H9 (cell line): Measurements from ENCODE around the gene KCNJ11. TPM values are rescaled to one million over a fixed set of nuclear protein-coding genes. Genes with fewer than 3 reads are reported as not detected.

ENCODE experiments used
- DNase-seq: peaks from one replicate; pipeline ENCODE4 v3.0.0-alpha.2; 2017
- H2AFZ ChIP-seq: one replicate; pipeline ENCODE4 v1.6.1; 2013; ENCODE audit warnings: mild to moderate bottlenecking, low read length, control low read depth, moderate library complexity
- H2AK5ac ChIP-seq: 2 replicates; pipeline ENCODE4 v1.6.1; 2013; ENCODE audit warnings: low read length, control low read depth, mixed read lengths; ENCODE audit not compliant: insufficient read length
- H2BK120ac ChIP-seq: one replicate; pipeline ENCODE4 v1.6.1; 2013; ENCODE audit warnings: low read depth, mild to moderate bottlenecking, low read length, control low read depth, inconsistent platforms; ENCODE audit not compliant: poor library complexity, severe bottlenecking
- H2BK12ac ChIP-seq: 2 replicates; pipeline ENCODE4 v1.6.1; 2013; ENCODE audit warnings: low read length, control low read depth, mixed read lengths, low read depth; ENCODE audit not compliant: insufficient read length
- H2BK15ac ChIP-seq: 2 replicates; pipeline ENCODE4 v1.6.1; 2013; ENCODE audit warnings: low read depth, low read length, control low read depth
- H2BK20ac ChIP-seq: one replicate; pipeline ENCODE4 v1.6.1; 2013; ENCODE audit warnings: low read depth, mild to moderate bottlenecking, low read length, control low read depth, inconsistent platforms; ENCODE audit not compliant: poor library complexity, severe bottlenecking
- H2BK5ac ChIP-seq: 2 replicates; pipeline ENCODE4 v1.6.1; 2013; ENCODE audit warnings: low read length, control low read depth, mixed read lengths; ENCODE audit not compliant: insufficient read length
- H3K14ac ChIP-seq: 2 replicates; pipeline ENCODE4 v1.6.1; 2013; ENCODE audit warnings: low read length, control low read depth; ENCODE audit not compliant: insufficient read depth
- H3K18ac ChIP-seq: 2 replicates; pipeline ENCODE4 v1.6.1; 2013; ENCODE audit warnings: low read depth, mild to moderate bottlenecking, mixed read lengths, low read length, control low read depth; ENCODE audit not compliant: insufficient read length
- H3K23ac ChIP-seq: 2 replicates; pipeline ENCODE4 v1.6.1; 2013; ENCODE audit warnings: low read length, control low read depth, mixed read lengths, low read depth; ENCODE audit not compliant: insufficient read length
- H3K23me2 ChIP-seq: 2 replicates; pipeline ENCODE4 v1.6.1; 2013; ENCODE audit warnings: low read depth, mild to moderate bottlenecking, mixed read lengths, low read length, control low read depth; ENCODE audit not compliant: insufficient read length, poor library complexity, severe bottlenecking
- H3K27ac ChIP-seq: 2 replicates; pipeline ENCODE4 v1.5.1; 2013; ENCODE audit warnings: low read length, control low read depth, mixed read lengths, low read depth; ENCODE audit not compliant: insufficient read length
- H3K27me3 ChIP-seq: 2 replicates; pipeline ENCODE4 v1.6.1; 2013; ENCODE audit warnings: low read length, control low read depth, inconsistent platforms; ENCODE audit not compliant: insufficient read depth
- H3K4ac ChIP-seq: 2 replicates; pipeline ENCODE4 v1.6.1; 2013; ENCODE audit warnings: low read depth, mild to moderate bottlenecking, control low read depth, inconsistent platforms, low read length, moderate library complexity
- H3K4me1 ChIP-seq: 2 replicates; pipeline ENCODE4 v1.6.1; 2013; ENCODE audit warnings: low read length, control low read depth, inconsistent platforms; ENCODE audit not compliant: insufficient read depth
- H3K4me2 ChIP-seq: 2 replicates; pipeline ENCODE4 v1.6.1; 2013; ENCODE audit warnings: low read length, control low read depth, mixed read lengths; ENCODE audit not compliant: insufficient read length, insufficient read depth
- H3K56ac ChIP-seq: 2 replicates; pipeline ENCODE4 v1.6.1; 2013; ENCODE audit warnings: low read depth, mild to moderate bottlenecking, mixed read lengths, low read length, control low read depth; ENCODE audit not compliant: insufficient read length
- H3K79me1 ChIP-seq: 2 replicates; pipeline ENCODE4 v1.6.1; 2013; ENCODE audit warnings: low read depth, mild to moderate bottlenecking, moderate library complexity, low read length, control low read depth, inconsistent platforms; ENCODE audit not compliant: insufficient read depth, poor library complexity, severe bottlenecking
- H3K79me2 ChIP-seq: 2 replicates; pipeline ENCODE4 v1.6.1; 2013; ENCODE audit warnings: low read length, control low read depth, inconsistent platforms; ENCODE audit not compliant: insufficient read depth
- H3K9ac ChIP-seq: 2 replicates; pipeline ENCODE4 v1.6.1; 2013; ENCODE audit warnings: low read length, control low read depth, mixed read lengths; ENCODE audit not compliant: insufficient read length; ENCODE audit errors: extremely low read depth
- H3K9me3 ChIP-seq: one replicate; pipeline ENCODE4 v1.6.1; 2013; ENCODE audit warnings: low read depth, low read length, inconsistent platforms; ENCODE audit not compliant: control insufficient read depth
- H3T11ph ChIP-seq: one replicate; pipeline ENCODE4 v1.6.1; 2013; ENCODE audit warnings: mild to moderate bottlenecking, low read length, control low read depth, inconsistent platforms
- H4K20me1 ChIP-seq: one replicate; pipeline ENCODE4 v1.6.1; 2013; ENCODE audit not compliant: control insufficient read depth, insufficient read length, insufficient read depth
- H4K5ac ChIP-seq: 2 replicates; pipeline ENCODE4 v1.6.1; 2013; ENCODE audit warnings: low read depth, mild to moderate bottlenecking, mixed read lengths, low read length, control low read depth; ENCODE audit not compliant: insufficient read length
- H4K8ac ChIP-seq: replicated peaks from 2 replicates; pipeline ENCODE4 v1.6.1; 2013; ENCODE audit warnings: low read length, control low read depth, mixed read lengths, low read depth; ENCODE audit not compliant: insufficient read length
- H4K91ac ChIP-seq: 2 replicates; pipeline ENCODE4 v1.6.1; 2013; ENCODE audit warnings: low read depth, mild to moderate bottlenecking, moderate library complexity, mixed read lengths, low read length, control low read depth; ENCODE audit not compliant: insufficient read length
- H3K27ac Mint-ChIP-seq, 3 experiments: 2 replicates in 2 of 3; 3 replicates in 1 of 3; pipeline ENCODE4 v1.8.0; 2020 to 2021; ENCODE audit warnings: mixed read lengths in 3 of 3, mild to moderate bottlenecking in 1 of 3, moderate library complexity in 1 of 3
- H3K27me3 Mint-ChIP-seq: 2 replicates; pipeline ENCODE4 v1.8.0; 2021; ENCODE audit warnings: low read depth, mild to moderate bottlenecking, moderate library complexity, mixed read lengths
- H3K36me3 Mint-ChIP-seq, 3 experiments: 2 replicates in 2 of 3; 3 replicates in 1 of 3; pipeline ENCODE4 v1.8.0; 2020 to 2021; ENCODE audit warnings: low read depth in 3 of 3, mixed read lengths in 3 of 3; ENCODE audit not compliant: insufficient read depth in 1 of 3
- H3K4me1 Mint-ChIP-seq, 2 experiments: 2 replicates each; pipeline ENCODE4 v1.8.0; 2020; ENCODE audit warnings: mixed read lengths in 2 of 2
- H3K4me3 Mint-ChIP-seq, 2 experiments: 2 replicates in 1 of 2; 3 replicates in 1 of 2; pipeline ENCODE4 v1.8.0; 2020 to 2021; ENCODE audit warnings: mild to moderate bottlenecking in 2 of 2, mixed read lengths in 2 of 2, moderate library complexity in 1 of 2
- H3K9me3 Mint-ChIP-seq, 2 experiments: 2 replicates in 1 of 2; 3 replicates in 1 of 2; pipeline ENCODE4 v1.8.0; 2020; ENCODE audit warnings: mild to moderate bottlenecking in 2 of 2, mixed read lengths in 2 of 2, moderate library complexity in 1 of 2
- CTCF ChIP-seq: fragments of 200-600 bp; sonication (generic); conservative IDR thresholded peaks from 3 replicates; pipeline ENCODE4 v1.8.0; 2021; ENCODE audit warnings: antibody characterized with exemption, mild to moderate bottlenecking
- WGBS: extraction: QIAGEN DNeasy Blood & Tissue Kit; methylation state at CpG from one replicate; pipeline ENCODE4 v1.1.7; 2013; ENCODE audit warnings: missing lambda C conversion rate, low lambda C conversion rate, mixed read lengths; ENCODE audit not compliant: insufficient read length; ENCODE audit errors: extremely low coverage; 5-methylcytosine and 5-hydroxymethylcytosine counted together
- total RNA-seq: library from RNA; stranded (reverse); gene quantifications from 2 replicates; pipeline ENCODE4 v1.2.1, GENCODE V29; 2021

KCNJ11 gene
- total RNA-seq, 1 experiment from 2014 or later = 2.3 TPM

GRCh38 chr11:17410606-17411379 is 22.3 kb upstream of the KCNJ11 start:
- Histone ChIP-seq H3K27me3 (no peaks in the 10 kb centered on the region), H3K23ac (no peak overlapping the region), H3T11ph (no peak overlapping the region), H3K79me2 (no peaks in the 10 kb centered on the region), H2BK15ac (no peak overlapping the region), H3K9me3 (no peaks in the 10 kb centered on the region), H2BK20ac (no peak overlapping the region), H4K8ac (no peak overlapping the region), H3K4me2 (no peak overlapping the region), H2AK5ac (no peak overlapping the region), H2AFZ (no peak overlapping the region), H4K20me1 (no peaks in the 10 kb centered on the region), H3K4me1 (no peaks in the 10 kb centered on the region), H3K14ac (no peak overlapping the region), H4K91ac (no peak overlapping the region), H2BK5ac (no peak overlapping the region), H3K18ac (no peak overlapping the region), H2BK120ac (no peak overlapping the region), H3K79me1 (no peaks in the 10 kb centered on the region), H3K56ac (no peak overlapping the region), H3K4ac (no peak overlapping the region), H3K27ac (no peak overlapping the region), H3K23me2 (no peaks in the 10 kb centered on the region), H4K5ac (no peak overlapping the region), H3K9ac (no peak overlapping the region), H2BK12ac (no peak overlapping the region)
- H3K27ac Mint-ChIP-seq = no peak overlapping the region
- no CpG with 5 or more reads among the region's 11 CpGs for WGBS
- H3K27me3 Mint-ChIP-seq = peaks cover 47% of the 10 kb centered on the region
- DNase-seq = no peak
- peaks cover 0 to 6% of the 10 kb centered on the region in 2 experiments; a peak in 2 of 5 replicates for H3K9me3 Mint-ChIP-seq
- peaks cover 11 to 17% of the 10 kb centered on the region in 2 experiments for H3K4me1 Mint-ChIP-seq
- TF ChIP-seq CTCF = no peak
- H3K4me3 Mint-ChIP-seq = no peak overlapping the region
- H3K36me3 Mint-ChIP-seq = no peaks in the 10 kb centered on the region
